HUDEP-2 (cell line): ENCODE data around the gene ADGRE1.
A peak's percentile ranks its signal among the peaks of the same experiment; 100 is the strongest.

ENCODE experiments used
- DNase-seq, 76 experiments: peaks; one replicate each; lab custom pipeline; 2025; ENCODE audit not compliant: unreplicated experiment in 76 of 76; lab: John Stamatoyannopoulos, UW

The ADGRE1 gene

DNA sequence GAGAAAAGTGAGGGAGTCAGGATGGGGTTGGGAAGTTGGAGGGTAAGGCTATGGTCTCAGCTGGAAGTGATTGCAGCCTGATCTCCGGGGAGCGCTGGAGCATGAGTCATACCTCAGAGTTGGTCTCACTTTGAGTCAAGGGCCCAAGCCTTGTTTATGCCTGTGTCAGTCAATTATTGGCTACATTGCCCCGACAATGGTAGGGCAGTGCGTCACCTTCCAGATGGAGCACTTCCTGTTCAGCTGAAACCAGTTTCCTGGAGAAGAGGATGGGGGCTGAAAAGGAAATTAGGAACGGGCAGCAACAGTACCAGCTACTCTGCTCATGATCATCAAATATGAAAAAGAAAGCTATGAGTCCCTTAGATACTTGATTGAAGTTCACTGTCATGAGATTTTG lies 60.4 kb downstream of the ADGRE1 start:
- DNase-seq: no peak

DNA sequence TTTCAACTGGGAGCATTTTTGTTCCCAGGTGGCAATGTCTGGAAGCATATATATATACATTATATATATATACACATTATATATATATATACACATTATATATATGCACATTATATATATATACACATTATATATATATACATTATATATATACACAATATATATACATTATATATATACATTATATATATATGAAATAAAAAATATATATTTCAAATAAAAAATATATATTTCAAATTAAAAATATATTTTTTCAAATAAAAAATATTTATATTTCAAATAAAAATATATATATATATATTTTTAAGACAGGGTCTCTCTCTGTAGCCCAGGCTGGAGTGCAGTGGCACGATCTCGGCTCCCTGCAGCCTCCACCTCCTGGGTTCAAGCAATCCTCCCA lies 61.5 kb downstream of the ADGRE1 start:
- no peak for DNase-seq

DNA sequence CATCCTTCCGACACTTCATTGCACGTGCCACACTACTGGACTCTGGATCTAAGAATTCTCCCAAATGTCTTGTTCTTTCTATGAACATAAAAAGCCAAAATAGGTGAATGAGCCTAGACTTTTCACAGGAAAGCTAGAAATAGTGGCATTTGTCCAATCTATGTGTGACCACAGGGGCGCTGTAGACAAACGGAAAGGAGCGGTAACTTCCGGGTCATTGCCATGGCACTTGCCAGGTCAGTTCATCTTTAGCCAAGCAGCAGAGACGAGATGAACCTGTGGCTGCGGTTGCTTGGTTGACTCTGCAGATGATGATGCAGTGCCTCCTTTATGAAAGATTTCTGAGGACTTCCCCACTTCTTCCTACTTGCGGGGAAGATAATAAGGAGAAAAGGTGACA lies 65.6 kb downstream of the ADGRE1 start:
- no peak for DNase-seq

DNA sequence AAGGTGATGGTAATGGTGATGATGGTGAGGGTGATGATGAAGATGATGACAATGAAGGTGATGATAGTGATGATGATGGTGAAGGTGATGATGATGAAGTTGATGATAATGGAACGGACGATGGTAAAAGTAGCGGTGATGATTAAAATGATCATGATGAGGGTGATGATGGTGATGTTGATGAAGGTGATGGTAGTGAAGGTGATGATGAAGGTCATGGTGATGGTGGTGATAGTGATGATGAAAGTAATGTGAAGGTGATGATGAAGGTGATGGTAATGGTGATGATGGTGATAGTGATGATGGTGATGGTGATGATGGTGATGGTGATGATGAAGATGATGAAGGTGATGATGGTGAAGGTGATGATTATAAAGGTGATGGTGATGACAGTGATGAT lies 67.7 kb downstream of the ADGRE1 start:
- DNase-seq: no peak

DNA sequence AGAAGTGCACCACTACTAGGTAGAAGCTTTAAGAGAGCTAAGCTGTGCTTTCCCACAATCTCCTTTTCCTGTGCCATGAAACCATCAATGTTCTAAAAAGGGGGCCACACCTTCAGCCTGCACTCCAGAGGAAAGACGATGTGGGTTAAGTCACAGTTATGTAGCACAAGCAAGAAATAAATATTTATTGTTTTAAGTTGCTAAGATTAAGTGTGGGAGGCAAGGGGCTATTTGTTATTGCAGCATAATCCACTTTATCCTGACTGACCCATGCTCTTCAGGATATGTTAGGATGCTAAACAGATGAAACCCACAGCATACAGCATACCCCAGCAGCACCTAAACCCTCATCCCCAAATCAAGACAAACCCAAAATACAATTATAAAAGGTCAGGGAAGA lies 69.2 kb downstream of the ADGRE1 start:
- DNase-seq: no peak

DNA sequence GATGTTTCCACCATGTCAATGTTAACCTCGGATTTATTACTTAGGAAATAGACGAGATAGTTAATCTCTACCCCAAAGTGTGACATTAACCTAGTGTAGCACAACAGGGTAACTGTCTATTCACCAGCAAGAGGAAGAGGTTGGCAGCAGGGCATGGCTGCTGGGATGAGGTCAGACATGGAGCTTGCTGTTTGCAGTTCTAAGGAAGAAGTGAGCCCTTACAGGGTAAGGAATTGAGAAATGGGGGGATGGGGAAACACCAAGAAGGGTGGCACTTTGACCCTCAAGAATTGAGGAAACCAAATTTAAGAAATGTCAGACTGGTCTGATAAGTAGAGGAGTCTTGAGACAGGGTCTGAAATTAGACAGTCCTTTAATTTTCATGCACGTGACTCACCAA lies 71.4 kb downstream of the ADGRE1 start:
- DNase-seq: no peak

DNA sequence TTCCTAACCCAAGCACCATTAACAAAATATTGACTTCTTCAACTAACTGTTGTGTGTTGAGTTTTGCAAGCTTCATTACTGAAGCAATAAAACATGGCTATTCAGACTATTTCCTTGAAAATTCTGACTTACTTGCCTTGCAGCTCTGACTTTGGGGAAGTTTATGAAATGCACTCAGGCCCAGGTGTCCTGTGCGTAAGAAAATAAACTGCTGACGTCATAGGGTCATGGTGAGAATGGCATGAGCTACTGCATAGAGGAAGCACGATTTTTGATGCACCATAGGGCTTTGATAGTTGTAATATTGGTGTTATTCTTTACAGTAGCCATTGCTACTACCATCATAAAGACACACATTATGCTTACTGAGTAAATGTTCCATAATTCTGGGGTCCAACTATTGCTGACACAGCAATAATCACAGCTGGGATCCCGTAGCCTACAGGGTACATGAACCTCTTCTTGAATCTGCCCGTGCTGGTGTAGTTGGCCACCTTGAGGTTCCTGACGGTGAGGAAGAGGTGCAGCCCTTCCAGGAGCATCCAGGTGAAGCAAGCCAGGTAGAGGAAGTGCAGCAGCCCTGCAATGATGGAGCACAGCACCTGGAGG lies 76.0 kb downstream of the ADGRE1 start:
- no peak for DNase-seq

DNA sequence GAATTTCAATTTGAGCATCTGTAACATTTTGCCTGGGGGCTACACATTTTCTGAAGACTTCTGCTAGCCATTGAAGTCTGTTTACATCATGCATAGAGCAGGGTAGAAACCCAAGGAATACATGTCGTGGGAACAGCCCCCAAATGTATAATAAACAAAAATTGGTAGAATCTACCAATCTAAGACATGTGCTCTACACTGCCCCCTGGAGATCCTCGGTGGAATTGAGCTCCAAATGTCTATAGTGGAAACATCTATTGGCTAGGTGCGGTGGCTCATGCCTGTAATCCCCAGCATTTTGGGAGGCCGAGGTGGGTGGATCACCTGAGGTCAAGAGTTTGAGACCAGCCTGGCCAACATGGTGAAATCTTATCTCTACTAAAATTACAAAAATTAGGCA lies 76.6 kb downstream of the ADGRE1 start:
- DNase-seq: peak in 16 of 76 experiments; percentile 4 to 38 (median 18)

DNA sequence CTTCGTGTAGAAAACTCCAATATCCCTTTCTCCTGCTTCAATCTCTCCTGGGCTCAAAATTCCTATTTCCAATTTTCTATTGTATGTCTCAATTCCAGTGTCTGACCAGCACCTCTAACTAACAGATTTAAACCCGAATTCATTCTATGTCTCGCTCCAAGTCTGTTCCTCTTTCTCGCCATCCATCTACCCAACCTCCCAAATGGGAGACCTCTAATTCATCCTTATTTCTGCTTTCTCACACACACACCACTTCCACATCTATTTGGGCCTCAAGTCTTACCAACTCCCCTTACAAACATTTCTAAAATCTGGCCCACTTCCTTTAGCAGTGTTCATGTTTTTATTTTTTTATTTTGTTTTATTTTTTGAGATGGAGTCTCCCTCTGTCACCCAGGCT lies 80.6 kb downstream of the ADGRE1 start:
- no peak for DNase-seq

DNA sequence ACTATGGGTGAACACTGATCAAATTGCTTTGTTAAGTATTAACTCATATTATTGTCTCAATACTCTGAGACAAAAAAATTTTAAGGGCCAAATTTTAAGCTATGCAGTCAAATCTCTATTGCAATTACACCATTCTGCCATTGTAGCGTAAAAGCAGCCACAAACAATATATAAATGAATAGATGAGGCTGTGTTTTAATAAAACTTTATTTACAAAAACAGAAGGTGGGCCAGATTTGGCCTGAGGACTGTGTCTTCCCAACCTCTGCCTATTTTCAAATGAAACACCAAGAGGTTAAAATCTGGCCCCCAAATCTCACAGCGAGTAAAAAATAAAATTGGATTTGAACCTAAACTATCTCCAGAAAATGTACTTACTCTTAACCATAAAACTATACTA lies 82.1 kb downstream of the ADGRE1 start:
- DNase-seq: no peak

DNA sequence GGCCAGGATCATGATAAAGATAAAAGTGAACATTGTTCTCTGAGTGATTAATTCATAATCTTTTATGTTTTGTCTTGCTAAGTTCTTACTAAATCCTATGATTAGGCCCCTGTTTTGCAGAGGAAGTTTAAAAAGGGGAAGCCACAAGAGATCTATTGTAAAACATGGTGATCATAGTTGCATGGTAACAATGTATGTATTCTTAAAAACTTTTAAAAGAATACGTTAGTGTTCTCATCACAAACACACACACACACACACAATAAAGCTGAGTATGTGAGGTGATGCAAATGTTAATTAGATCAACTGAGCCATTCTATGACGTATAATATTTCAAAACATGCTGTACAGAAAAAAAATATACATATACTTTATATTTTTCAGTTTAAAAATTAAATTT lies 82.6 kb downstream of the ADGRE1 start:
- DNase-seq: no peak

DNA sequence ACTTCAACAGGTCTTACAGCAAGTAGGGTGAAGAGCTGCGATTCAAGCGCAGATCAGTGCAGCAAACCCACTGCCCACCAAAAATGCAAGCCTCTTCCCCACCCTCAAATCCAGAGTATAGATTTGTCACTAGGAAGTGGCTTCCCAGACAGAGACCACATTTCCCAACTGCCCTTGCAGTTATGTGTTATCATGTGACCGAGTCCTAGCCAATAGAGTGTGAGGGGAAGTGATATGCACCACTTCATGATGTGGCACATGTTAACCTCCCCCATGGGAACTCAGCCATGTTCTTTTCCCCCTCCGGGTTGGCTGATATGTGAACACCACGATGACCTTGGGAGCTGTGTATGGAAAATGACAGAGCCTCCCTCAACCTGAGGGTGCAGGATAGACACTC lies 83.1 kb downstream of the ADGRE1 start:
- peak in 10 of 76 experiments; percentile 6 to 35 (median 17) for DNase-seq

DNA sequence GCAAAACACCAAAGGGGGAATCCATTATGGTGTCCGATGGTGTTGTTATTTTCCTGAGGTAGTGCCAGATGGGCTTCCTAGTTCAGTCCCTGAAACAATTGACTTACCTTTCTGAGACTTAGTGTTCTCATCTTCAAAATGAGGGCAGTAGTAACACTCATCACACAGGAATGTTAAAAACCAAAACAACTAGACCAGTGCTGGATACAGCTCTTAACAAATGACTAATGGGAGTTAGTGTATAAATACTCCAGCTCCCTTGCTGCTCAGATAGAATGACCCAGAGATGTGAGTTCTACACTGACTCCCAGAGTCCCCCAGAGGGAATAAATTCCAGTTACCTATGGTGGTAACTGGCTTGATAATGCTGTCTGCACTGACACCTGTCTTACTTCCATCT lies 84.0 kb downstream of the ADGRE1 start:
- DNase-seq: no peak

DNA sequence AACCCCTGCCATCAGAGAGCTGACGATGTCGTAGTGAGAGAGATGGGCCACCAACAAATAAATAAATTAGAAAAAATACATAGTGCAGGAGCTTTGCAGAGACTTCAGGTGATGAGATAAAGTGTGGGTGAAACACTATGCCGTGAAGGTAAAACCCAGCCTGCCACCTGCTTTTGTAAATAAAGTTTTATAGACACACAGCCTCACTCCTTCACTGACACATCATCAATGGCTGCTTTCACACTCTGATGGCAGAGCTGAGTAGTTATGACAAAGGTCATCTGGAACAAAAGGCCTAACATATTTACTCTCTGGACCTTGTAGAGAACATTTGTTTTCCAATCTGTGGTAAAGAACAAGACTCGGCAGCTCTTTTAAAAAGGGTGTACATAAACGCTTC lies 88.8 kb downstream of the ADGRE1 start:
- DNase-seq: no peak

DNA sequence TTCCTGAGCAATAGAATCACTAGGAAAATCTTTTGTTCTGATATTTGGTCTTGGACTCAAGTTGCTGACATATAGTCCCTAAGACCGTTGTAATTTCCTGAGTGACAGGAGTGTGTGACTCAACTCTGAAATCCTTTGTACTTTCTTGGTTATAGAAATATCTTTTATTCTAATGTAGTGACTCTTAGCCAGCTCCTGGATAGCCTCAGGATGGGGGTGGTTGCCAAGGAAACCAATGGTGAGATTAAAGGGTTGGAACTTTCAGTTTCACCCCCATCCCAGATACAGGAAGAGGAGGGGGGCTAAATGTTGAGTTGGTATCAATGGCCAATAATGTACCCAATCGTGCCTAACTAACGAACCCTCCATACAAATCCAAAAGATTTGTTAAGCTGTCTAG lies 92.0 kb downstream of the ADGRE1 start:
- DNase-seq: no peak

DNA sequence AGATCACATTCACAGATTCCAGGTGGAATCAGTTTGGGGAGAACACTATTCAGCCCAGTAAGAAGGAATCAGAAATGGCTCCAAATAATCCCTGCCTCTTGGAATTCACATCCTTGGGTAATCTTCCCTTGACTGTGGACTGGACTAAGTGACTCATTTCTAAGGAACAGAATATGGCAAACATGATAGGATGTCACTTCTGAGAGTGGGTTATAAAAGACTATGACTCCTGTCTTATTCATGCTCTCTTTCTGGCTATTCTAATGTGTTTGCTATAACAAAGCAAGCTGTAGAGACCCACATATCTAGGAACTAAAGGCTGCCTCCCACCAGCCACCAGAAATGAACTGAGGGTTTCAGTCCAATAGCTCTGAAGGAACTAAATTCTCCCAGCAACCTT lies 96.1 kb downstream of the ADGRE1 start:
- DNase-seq: no peak

DNA sequence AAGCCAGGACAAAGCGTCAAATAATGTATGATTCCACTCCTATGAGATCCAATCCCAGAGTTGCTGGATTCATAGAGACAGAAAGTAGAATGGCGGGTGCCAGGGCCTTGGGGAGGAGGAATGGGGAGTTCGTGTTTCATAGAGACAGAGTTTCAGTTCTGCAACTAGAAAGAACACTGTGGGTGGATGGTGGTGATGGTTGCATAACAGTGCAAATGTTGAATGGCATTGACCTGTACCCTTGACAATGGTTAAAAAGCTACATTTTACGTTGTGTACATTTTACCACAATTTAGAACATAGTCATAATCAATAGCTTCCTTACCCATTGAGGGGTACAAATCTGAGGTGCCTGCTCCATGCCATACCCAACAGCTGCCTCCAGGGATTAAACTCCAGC lies 100.5 kb downstream of the ADGRE1 start:
- DNase-seq: no peak

DNA sequence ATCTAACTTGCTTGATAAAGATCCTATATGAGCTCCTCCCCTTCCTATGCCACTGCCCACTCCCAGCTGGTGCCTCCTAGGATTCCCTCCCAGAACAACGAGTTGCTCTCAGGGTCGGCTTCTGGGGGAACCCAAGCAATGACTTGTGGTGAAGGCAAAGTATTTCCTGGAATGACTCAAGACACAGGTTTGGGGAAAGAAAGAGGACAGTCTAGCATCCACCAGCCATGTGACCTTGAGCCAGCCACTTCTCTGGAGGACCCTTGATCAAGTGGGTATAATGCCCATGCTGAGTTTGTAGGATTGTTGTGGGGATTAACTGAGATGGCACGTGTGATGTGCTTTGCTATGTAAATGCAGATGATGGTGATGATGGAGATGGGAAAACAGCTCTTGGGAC lies 100.9 kb downstream of the ADGRE1 start:
- no peak for DNase-seq
